ENCODE results near the gene MORN4. TPM values are rescaled to one million over a fixed set of nuclear protein-coding genes. Genes with fewer than 3 reads are reported as not detected.
"Not testable (repeated sequence)": the region's sequence is repeated elsewhere in the genome, so short reads cannot be mapped to it uniquely, and the experiment has no call there.

MORN4 gene
- total RNA-seq, 3 donors from 2014 or later (not counting 1 experiment from before 2014, with no cell fraction given), result 0.14 to 2.0 (median 1.6) TPM

GRCh38 chr10:97578171-97578844 lies 55.0 kb downstream of the MORN4 start:
- no peaks in the 10 kb centered on the region for H3K4me1 ChIP-seq (ENCODE audit: control insufficient read depth, insufficient read depth, low read length)
- DNase-seq, result no peak
- H3K9me3 ChIP-seq (ENCODE audit: control insufficient read depth, insufficient read depth, low read length), result no peaks in the 10 kb centered on the region
- no peaks in the 10 kb centered on the region for H3K36me3 Mint-ChIP-seq
- no peak overlapping the region for H3K27ac Mint-ChIP-seq
- H3K27me3 Mint-ChIP-seq (ENCODE audit: low read depth in 2 of 2), result peaks cover 0 to 5% of the 10 kb centered on the region in 2 donors
- no peaks in the 10 kb centered on the region for H3K36me3 ChIP-seq (ENCODE audit: control insufficient read depth, insufficient read depth, low read length)
- 67% methylated on average over 40 of the region's 40 CpGs for WGBS (ENCODE audit: insufficient coverage)
- ATAC-seq, result no peak
- H3K4me3 Mint-ChIP-seq, result no peak overlapping the region
- intact Hi-C loops (cut with micrococcal nuclease), result no loop called here
- H3K4me1 Mint-ChIP-seq, result no peaks in the 10 kb centered on the region
- TF ChIP-seq CTCF (IDR thresholded peaks at IDR 0.05), result no peak
- H3K9me3 Mint-ChIP-seq, result no peaks in the 10 kb centered on the region
- no peak overlapping the region for H3K27ac ChIP-seq (ENCODE audit: low read length)
- no peaks in the 10 kb centered on the region for H3K27me3 ChIP-seq (ENCODE audit: control insufficient read depth, insufficient read depth, low read length)
- H3K4me3 ChIP-seq (ENCODE audit: low read length), result no peak overlapping the region

GRCh38 chr10:97577701-97578100 lies 55.6 kb downstream of the MORN4 start:
- Histone ChIP-seq H3K27ac (ENCODE audit: low read length) (no peak overlapping the region), H3K36me3 (ENCODE audit: control insufficient read depth, insufficient read depth, low read length) (no peaks in the 10 kb centered on the region), H3K27me3 (ENCODE audit: control insufficient read depth, insufficient read depth, low read length) (no peaks in the 10 kb centered on the region), H3K9me3 (ENCODE audit: control insufficient read depth, insufficient read depth, low read length) (no peaks in the 10 kb centered on the region), H3K4me1 (ENCODE audit: control insufficient read depth, insufficient read depth, low read length) (no peaks in the 10 kb centered on the region), H3K4me3 (ENCODE audit: low read length) (no peak overlapping the region)
- no peak overlapping the region for H3K27ac Mint-ChIP-seq
- 72% methylated on average over 9 of the region's 9 CpGs for WGBS (ENCODE audit: insufficient coverage)
- H3K27me3 Mint-ChIP-seq (ENCODE audit: low read depth in 2 of 2), result peaks cover 0 to 5% of the 10 kb centered on the region in 2 donors
- H3K36me3 Mint-ChIP-seq, result no peaks in the 10 kb centered on the region
- no peak for ATAC-seq
- DNase-seq, result no peak
- TF ChIP-seq CTCF (IDR thresholded peaks at IDR 0.05), result no peak
- intact Hi-C loops (cut with micrococcal nuclease), result no loop called here
- no peaks in the 10 kb centered on the region for H3K9me3 Mint-ChIP-seq
- H3K4me1 Mint-ChIP-seq, result no peaks in the 10 kb centered on the region
- H3K4me3 Mint-ChIP-seq, result no peak overlapping the region

- H3K4me1 ChIP-seq (ENCODE audit: control insufficient read depth, insufficient read depth, low read length); H3K4me3 Mint-ChIP-seq; H3K27ac ChIP-seq (ENCODE audit: low read length); intact Hi-C loops (cut with micrococcal nuclease); DNase-seq; H3K36me3 Mint-ChIP-seq; H3K4me1 Mint-ChIP-seq; H3K36me3 ChIP-seq (ENCODE audit: control insufficient read depth, insufficient read depth, low read length); H3K27me3 Mint-ChIP-seq (ENCODE audit: low read depth in 2 of 2); H3K4me3 ChIP-seq (ENCODE audit: low read length); H3K27me3 ChIP-seq (ENCODE audit: control insufficient read depth, insufficient read depth, low read length); H3K27ac Mint-ChIP-seq; H3K9me3 ChIP-seq (ENCODE audit: control insufficient read depth, insufficient read depth, low read length); H3K9me3 Mint-ChIP-seq; ATAC-seq: not testable (repeated sequence)
- 37% methylated on average over 5 of the region's 5 CpGs for WGBS (ENCODE audit: insufficient coverage)
Measured at GRCh38 chr10:97576487-97576886, 56.8 kb downstream of the MORN4 start.

GRCh38 chr10:97575127-97575668 lies 58.1 kb downstream of the MORN4 start:
- DNase-seq, result no peak
- H3K27me3 Mint-ChIP-seq (ENCODE audit: low read depth in 2 of 2), result peaks cover 0 to 5% of the 10 kb centered on the region in 2 donors
- peaks cover 4% of the 10 kb centered on the region for H3K4me1 ChIP-seq (ENCODE audit: control insufficient read depth, insufficient read depth, low read length)
- H3K27ac ChIP-seq (ENCODE audit: low read length), result no peak overlapping the region
- no peaks in the 10 kb centered on the region for H3K9me3 Mint-ChIP-seq
- intact Hi-C loops (cut with micrococcal nuclease), result no loop called here
- no peak overlapping the region for H3K4me3 ChIP-seq (ENCODE audit: low read length)
- no peaks in the 10 kb centered on the region for H3K36me3 Mint-ChIP-seq
- no peaks in the 10 kb centered on the region for H3K4me1 Mint-ChIP-seq
- WGBS (ENCODE audit: insufficient coverage), result 87% methylated on average over 6 of the region's 6 CpGs
- H3K27me3 ChIP-seq (ENCODE audit: control insufficient read depth, insufficient read depth, low read length), result no peaks in the 10 kb centered on the region
- H3K9me3 ChIP-seq (ENCODE audit: control insufficient read depth, insufficient read depth, low read length), result no peaks in the 10 kb centered on the region
- no peak for TF ChIP-seq CTCF (IDR thresholded peaks at IDR 0.05)
- H3K4me3 Mint-ChIP-seq, result no peak overlapping the region
- no peak for ATAC-seq
- no peaks in the 10 kb centered on the region for H3K36me3 ChIP-seq (ENCODE audit: control insufficient read depth, insufficient read depth, low read length)
- no peak overlapping the region for H3K27ac Mint-ChIP-seq
